Measurements from ENCODE around the gene ZC3HAV1. TPM values are rescaled to one million over a fixed set of nuclear protein-coding genes. Genes with fewer than 3 reads are reported as not detected.

ZC3HAV1 gene
- total and polyA plus RNA-seq, 2 of the 13 experiments (the other 11 are each of a cell fraction or from before 2014, with no cell fraction given): 12.7 to 23.7 TPM

DNA sequence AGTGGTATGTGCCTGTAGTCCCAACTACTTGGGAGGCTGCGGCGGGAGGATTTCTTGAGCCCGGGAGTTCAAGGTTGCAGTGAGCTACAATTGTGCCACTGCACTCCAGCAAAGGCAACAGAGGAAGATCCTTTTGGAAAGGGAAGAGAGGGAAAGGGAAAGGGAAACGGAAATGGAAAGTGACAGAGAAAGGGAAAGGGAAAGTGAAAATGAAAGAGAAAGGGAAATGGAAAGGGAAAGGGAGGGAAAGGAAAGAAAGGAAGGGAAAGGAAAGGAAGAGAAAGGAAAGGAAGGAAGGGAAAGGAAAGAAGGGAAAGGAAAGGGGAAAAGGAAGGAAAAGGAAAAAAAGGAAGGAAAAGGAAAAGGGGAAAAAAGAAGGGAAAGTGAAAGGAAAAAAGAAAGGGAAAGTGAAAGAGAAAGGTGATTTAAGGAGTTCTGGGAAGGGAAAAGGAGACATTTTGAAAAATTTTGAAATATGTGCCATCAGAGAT is 2.3 kb upstream of the ZC3HAV1 start (continued):
- TF ChIP-seq SOX6 (IDR thresholded peaks at IDR 0.05) (0 out of 2 replicates have a peak, but pooled peaks have one; percentile 40), SOX6 (CRISPR knock-in tag; IDR thresholded peaks at IDR 0.05) (no peak), IRF1 (CRISPR knock-in tag; IDR thresholded peaks at IDR 0.05; ENCODE audit: low read depth) (0 out of 2 replicates have a peak, but pooled peaks have one; percentile 83), NONO (IDR thresholded peaks at IDR 0.05) (0 out of 2 replicates have a peak, but pooled peaks have one; percentile 42), NONO (CRISPR knock-in tag; conservative IDR thresholded peaks at IDR 0.05) (no peak), SAP130 (CRISPR knock-in tag; IDR thresholded peaks at IDR 0.05; ENCODE audit: low read depth) (peak; percentile 21; the same call in 1 of the 2 replicates), PCBP2 (optimal IDR thresholded peaks at IDR 0.05; ENCODE audit: low read depth, low read length, poor library complexity, severe bottlenecking) (peak; percentile 48)
- TF ChIP-seq, protein P1, sequence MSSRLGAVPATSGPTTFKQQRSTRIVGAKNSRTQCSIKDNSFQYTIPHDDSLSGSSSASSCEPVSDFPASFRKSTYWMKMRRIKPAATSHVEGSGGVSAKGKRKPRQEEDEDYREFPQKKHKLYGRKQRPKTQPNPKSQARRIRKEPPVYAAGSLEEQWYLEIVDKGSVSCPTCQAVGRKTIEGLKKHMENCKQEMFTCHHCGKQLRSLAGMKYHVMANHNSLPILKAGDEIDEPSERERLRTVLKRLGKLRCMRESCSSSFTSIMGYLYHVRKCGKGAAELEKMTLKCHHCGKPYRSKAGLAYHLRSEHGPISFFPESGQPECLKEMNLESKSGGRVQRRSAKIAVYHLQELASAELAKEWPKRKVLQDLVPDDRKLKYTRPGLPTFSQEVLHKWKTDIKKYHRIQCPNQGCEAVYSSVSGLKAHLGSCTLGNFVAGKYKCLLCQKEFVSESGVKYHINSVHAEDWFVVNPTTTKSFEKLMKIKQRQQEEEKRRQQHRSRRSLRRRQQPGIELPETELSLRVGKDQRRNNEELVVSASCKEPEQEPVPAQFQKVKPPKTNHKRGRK (CRISPR knock-in tag; IDR thresholded peaks at IDR 0.05): peak; percentile 99

DNA sequence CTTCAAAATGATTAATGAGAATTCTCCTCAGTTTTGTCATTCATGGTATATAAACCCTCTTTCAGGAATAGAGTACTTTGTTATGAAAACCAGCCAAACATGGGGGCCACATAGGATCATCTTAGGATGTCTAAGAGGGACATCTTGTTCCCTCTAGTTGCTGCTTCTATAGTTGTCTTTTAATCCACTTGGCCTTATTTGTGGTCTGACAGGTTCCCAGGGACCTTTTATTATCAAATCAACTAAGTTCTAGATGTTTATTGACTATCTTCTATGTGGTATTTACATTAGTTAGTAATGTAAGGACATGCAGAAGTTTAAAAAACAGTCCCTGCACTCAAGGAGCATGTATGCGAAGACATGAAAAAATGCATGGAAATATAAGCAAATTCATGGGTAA is 1.6 kb upstream of the ZC3HAV1 start:
- ATAC-seq (no peak), FAIRE-seq (no peak), DNase-seq (ENCODE audit: low spot score) (no peak)
- 98% methylated on average over 1 of the region's 1 CpG for WGBS (ENCODE audit: low lambda C conversion rate)
- no peak overlapping the region for H3K9ac ChIP-seq (ENCODE audit: insufficient read depth, low read depth, low read length)
- no peaks in the 10 kb centered on the region; a peak in 1 of 5 replicates for H3K27me3 ChIP-seq (ENCODE audit: control insufficient read depth in 1 of 2, insufficient read depth in 2 of 2, low read length in 2 of 2)
- no peak overlapping the region for H3K4me3 ChIP-seq (replicated peaks in 1 of 3; ENCODE audit: insufficient read depth in 1 of 3, low read depth in 2 of 3, low read length in 3 of 3)
- no peak overlapping the region for H3K4me2 ChIP-seq (ENCODE audit: low read depth, low read length)
- intact Hi-C loops (cut with micrococcal nuclease; ENCODE audit: unreplicated experiment): loop anchor here (2.0 kb wide), 1 partner anchor 22 kb away; a partner anchor contains a TSS
- no peak overlapping the region for H3K27ac ChIP-seq (ENCODE audit: extremely low read length, insufficient read depth, low read length)
- peaks cover 28% of the 10 kb centered on the region for H3K79me2 ChIP-seq (ENCODE audit: insufficient read depth, low read length)
- no TSS peak for BruUV-seq (replicated peaks)
- CTCF ChIA-PET (ENCODE audit: low intra/inter-chr PET ratio, low total read pairs): no interaction called here
- H4K20me1 ChIP-seq (ENCODE audit: insufficient read depth, low read length): no peaks in the 10 kb centered on the region
- in situ Hi-C loops (cut with HindIII; ENCODE audit: extremely low pct_ligation_motif_present, low pct_unique_long_range_greater_than_20kb): no loop called here
- no peak overlapping the region for H2AFZ ChIP-seq (ENCODE audit: low read length)
- no peaks in the 10 kb centered on the region for H3K9me3 ChIP-seq (ENCODE audit: low read length)
- no peaks in the 10 kb centered on the region for H3K36me3 ChIP-seq (replicated peaks in 1 of 2; ENCODE audit: control insufficient read depth in 1 of 2, insufficient read depth in 2 of 2, low read length in 2 of 2)
- POLR2A ChIA-PET: no interaction called here
- peaks cover 66% of the 10 kb centered on the region for H3K4me1 ChIP-seq (ENCODE audit: insufficient read depth, low read length)
- TF ChIP-seq MIXL1 (CRISPR knock-in tag; IDR thresholded peaks at IDR 0.05) (no peak), RORA (CRISPR knock-in tag; IDR thresholded peaks at IDR 0.05) (no peak), TFDP1 (CRISPR knock-in tag; IDR thresholded peaks at IDR 0.05; ENCODE audit: borderline replicate concordance) (no peak), ERF (CRISPR knock-in tag; IDR thresholded peaks at IDR 0.05) (no peak), SMAD9 (CRISPR knock-in tag; IDR thresholded peaks at IDR 0.05) (no peak), SP140L (CRISPR knock-in tag; IDR thresholded peaks at IDR 0.05; ENCODE audit: borderline replicate concordance) (no peak), ZNF710 (CRISPR knock-in tag; IDR thresholded peaks at IDR 0.05; ENCODE audit: borderline replicate concordance) (no peak), NR2F2 (IDR thresholded peaks at IDR 0.05; ENCODE audit: borderline replicate concordance, low read depth) (no peak), ZNF703 (CRISPR knock-in tag; IDR thresholded peaks at IDR 0.05; ENCODE audit: borderline replicate concordance) (no peak), ZNF460 (CRISPR knock-in tag; IDR thresholded peaks at IDR 0.05; ENCODE audit: borderline replicate concordance) (no peak)
- TF ChIP-seq, protein P2, sequence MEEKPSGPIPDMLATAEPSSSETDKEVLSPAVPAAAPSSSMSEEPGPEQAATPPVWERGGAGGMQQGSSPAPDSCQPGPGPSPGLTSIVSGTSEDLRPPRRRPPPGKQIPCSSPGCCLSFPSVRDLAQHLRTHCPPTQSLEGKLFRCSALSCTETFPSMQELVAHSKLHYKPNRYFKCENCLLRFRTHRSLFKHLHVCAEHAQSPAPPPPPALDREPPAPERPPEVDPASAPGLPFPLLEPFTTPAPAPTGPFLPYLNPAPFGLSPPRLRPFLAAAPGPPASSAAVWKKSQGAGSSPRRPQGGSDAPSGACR (CRISPR knock-in tag; IDR thresholded peaks at IDR 0.05): no peak
